IPS-18c (cell line): ENCODE results near the gene SP4.

Source experiments
- H3K4me3 ChIP-seq: 2 replicates; pipeline ENCODE4 v1.7.0; 2013; ENCODE audit warnings: low read depth, mild to moderate bottlenecking, low read length, moderate library complexity; ENCODE audit not compliant: insufficient read depth
- H3K9me3 ChIP-seq: one replicate; pipeline ENCODE4 v1.6.1; 2013; ENCODE audit warnings: mild to moderate bottlenecking, low read length, moderate library complexity; ENCODE audit not compliant: control insufficient read depth, insufficient read depth

The SP4 gene

GRCh38 chr7:21544303-21544656, 116.4 kb downstream of the SP4 start:
- no peaks in the 10 kb centered on the region for H3K9me3 ChIP-seq
- 0 out of 2 replicates have a peak overlapping the region, but pooled peaks have one; percentile 67 for H3K4me3 ChIP-seq

GRCh38 chr7:21544715-21545114, 116.8 kb downstream of the SP4 start:
- H3K4me3 ChIP-seq: no peak overlapping the region
- no peaks in the 10 kb centered on the region for H3K9me3 ChIP-seq

GRCh38 chr7:21547501-21547900, 119.6 kb downstream of the SP4 start:
- no peak overlapping the region for H3K4me3 ChIP-seq
- no peaks in the 10 kb centered on the region for H3K9me3 ChIP-seq

- no peak overlapping the region for H3K4me3 ChIP-seq
- no peaks in the 10 kb centered on the region for H3K9me3 ChIP-seq
Observed at GRCh38 chr7:21548491-21548890, 120.6 kb downstream of the SP4 start.

- Histone ChIP-seq H3K4me3 (no peak overlapping the region), H3K9me3 (no peaks in the 10 kb centered on the region)
Observed at GRCh38 chr7:21550076-21550475, 122.2 kb downstream of the SP4 start.

GRCh38 chr7:21550821-21551531, 123.1 kb downstream of the SP4 start:
- Histone ChIP-seq H3K4me3 (no peak overlapping the region), H3K9me3 (no peaks in the 10 kb centered on the region)

- Histone ChIP-seq H3K4me3 (no peak overlapping the region), H3K9me3 (no peaks in the 10 kb centered on the region)
Observed at GRCh38 chr7:21562385-21562784, 134.5 kb downstream of the SP4 start.
